Osteoblast (primary cell): ENCODE results near the gene AATK. TPM values are rescaled to one million over a fixed set of nuclear protein-coding genes. Genes with fewer than 3 reads are reported as not detected.

Experiments used
- DNase-seq: peaks from one replicate; pipeline ENCODE4 v3.0.0; 2011; ENCODE audit warnings: low spot score, mixed read lengths; ENCODE audit not compliant: insufficient read length; ENCODE audit errors: missing footprints
- H2AFZ ChIP-seq: 2 replicates; pipeline ENCODE4 v1.6.0; 2011; ENCODE audit warnings: mild to moderate bottlenecking, low read length
- H3K27ac ChIP-seq: 2 replicates; pipeline ENCODE4 v1.5.1; 2011; ENCODE audit warnings: mild to moderate bottlenecking, low read depth, low read length, moderate library complexity
- H3K27me3 ChIP-seq: 2 replicates; pipeline ENCODE4 v1.6.0; 2012; ENCODE audit warnings: mild to moderate bottlenecking, control low read depth, inconsistent platforms, low read length, moderate library complexity; ENCODE audit not compliant: insufficient read depth
- H3K36me3 ChIP-seq: 2 replicates; pipeline ENCODE4 v1.5.1; 2011; ENCODE audit warnings: mild to moderate bottlenecking, low read length, control low read depth, moderate library complexity; ENCODE audit not compliant: insufficient read depth
- H3K4me1 ChIP-seq: 2 replicates; pipeline ENCODE4 v1.5.1; 2011; ENCODE audit warnings: mild to moderate bottlenecking, low read length, control low read depth, moderate library complexity; ENCODE audit not compliant: insufficient read depth
- H3K4me2 ChIP-seq: 2 replicates; pipeline ENCODE4 v1.6.0; 2011; ENCODE audit warnings: mild to moderate bottlenecking, low read length; ENCODE audit not compliant: insufficient read depth
- H3K4me3 ChIP-seq: fragments of 200-600 bp; sonication (generic); 3 replicates; pipeline ENCODE4 v1.5.1; 2012; ENCODE audit warnings: mild to moderate bottlenecking, low read length, inconsistent platforms; ENCODE audit not compliant: insufficient read depth
- H3K79me2 ChIP-seq: 2 replicates; pipeline ENCODE4 v1.6.0; 2012; ENCODE audit warnings: mild to moderate bottlenecking, low read length, control low read depth, inconsistent platforms; ENCODE audit not compliant: insufficient read depth
- H3K9me3 ChIP-seq: 2 replicates; pipeline ENCODE4 v1.5.1; 2011; ENCODE audit warnings: low read depth, low read length, control low read depth
- H4K20me1 ChIP-seq: 2 replicates; pipeline ENCODE4 v1.6.0; 2012; ENCODE audit warnings: mild to moderate bottlenecking, low read length, control low read depth; ENCODE audit not compliant: insufficient read depth
- total RNA-seq: library from RNA; depleted of rRNA; stranded (reverse); fragments of >200 nt; gene quantifications from 2 replicates; pipeline ENCODE4 v1.2.3, GENCODE V29; 2012
- TF ChIP-seq, protein P1 (sequence below): IDR thresholded peaks from 2 replicates; pipeline ENCODE4 v1.5.1; 2011; ENCODE audit warnings: mild to moderate bottlenecking, low read depth, low read length, moderate library complexity; ENCODE audit errors: extremely low read depth

The AATK gene
- total RNA-seq, 1 donor = under 0.01 TPM

DNA sequence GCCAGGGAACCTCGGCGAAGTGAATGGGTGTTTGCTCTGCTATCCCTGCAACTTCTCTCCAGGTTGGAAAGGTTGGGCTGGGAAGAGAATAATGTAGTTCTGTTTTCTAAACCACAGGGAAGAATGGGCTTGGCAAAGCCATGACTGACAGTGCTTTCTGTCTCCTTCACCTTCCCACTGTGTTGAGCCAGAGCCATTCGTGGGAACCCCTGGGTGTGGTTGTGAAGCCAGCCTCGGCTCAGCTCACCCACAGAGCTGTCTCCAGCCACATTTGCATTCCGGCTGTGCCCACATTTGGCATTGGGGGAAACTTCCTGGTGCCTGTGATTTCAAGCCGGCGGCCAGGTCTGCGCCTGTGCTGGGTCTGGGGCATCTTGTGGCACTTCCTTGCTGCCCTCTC is 91.1 kb downstream of the AATK start:
- TF ChIP-seq, protein P1, sequence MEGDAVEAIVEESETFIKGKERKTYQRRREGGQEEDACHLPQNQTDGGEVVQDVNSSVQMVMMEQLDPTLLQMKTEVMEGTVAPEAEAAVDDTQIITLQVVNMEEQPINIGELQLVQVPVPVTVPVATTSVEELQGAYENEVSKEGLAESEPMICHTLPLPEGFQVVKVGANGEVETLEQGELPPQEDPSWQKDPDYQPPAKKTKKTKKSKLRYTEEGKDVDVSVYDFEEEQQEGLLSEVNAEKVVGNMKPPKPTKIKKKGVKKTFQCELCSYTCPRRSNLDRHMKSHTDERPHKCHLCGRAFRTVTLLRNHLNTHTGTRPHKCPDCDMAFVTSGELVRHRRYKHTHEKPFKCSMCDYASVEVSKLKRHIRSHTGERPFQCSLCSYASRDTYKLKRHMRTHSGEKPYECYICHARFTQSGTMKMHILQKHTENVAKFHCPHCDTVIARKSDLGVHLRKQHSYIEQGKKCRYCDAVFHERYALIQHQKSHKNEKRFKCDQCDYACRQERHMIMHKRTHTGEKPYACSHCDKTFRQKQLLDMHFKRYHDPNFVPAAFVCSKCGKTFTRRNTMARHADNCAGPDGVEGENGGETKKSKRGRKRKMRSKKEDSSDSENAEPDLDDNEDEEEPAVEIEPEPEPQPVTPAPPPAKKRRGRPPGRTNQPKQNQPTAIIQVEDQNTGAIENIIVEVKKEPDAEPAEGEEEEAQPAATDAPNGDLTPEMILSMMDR = no peak
- Histone ChIP-seq H3K4me3 (no peak overlapping the region), H4K20me1 (peaks cover 18% of the 10 kb centered on the region), H3K79me2 (peaks cover 2% of the 10 kb centered on the region), H2AFZ (no peak overlapping the region), H3K27ac (no peak overlapping the region), H3K36me3 (peaks cover 3% of the 10 kb centered on the region), H3K4me2 (no peak overlapping the region), H3K9me3 (no peaks in the 10 kb centered on the region), H3K4me1 (no peaks in the 10 kb centered on the region), H3K27me3 (no peaks in the 10 kb centered on the region)
- DNase-seq = peak; percentile 92

DNA sequence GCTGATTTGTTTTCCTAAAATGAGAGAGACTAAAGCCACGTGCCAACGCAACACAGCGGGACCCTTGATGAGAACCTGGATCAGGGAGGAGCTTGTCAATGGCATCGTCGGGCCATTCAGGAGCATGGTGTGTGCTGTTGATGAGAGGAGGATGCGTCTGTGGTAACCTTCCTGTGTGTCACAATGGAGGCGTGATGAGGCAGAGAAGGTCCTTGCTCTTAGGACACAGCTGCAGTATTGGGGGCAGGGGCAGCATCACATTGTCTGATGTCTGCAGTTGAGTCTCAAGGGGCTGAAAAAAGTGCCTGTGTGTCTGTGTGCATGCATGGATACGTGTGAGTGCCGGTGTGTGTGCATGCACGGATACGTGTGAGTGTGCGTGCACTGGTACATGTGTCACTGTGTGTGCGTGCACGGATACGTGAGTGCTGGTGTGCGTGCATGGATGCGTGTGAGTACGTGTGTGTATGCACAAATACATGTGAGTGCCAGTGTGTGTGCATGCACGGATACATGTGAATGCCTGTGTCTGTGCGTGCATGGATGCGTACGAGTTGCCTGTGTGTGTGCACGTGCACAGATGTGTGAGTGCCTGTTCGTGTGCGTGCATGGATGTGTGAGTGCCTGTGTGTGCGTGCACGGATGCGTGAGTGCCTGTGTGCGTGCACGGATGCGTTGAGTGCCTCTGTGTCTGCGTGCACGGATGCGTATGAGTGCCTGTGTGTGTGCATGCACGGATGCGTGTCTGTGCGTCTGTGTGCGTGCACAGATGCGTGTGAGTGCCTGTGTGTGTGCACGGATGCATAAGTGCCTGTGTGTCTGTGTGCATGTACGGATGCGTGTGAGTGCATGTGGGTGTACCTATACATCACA is 91.8 kb downstream of the AATK start:
- Histone ChIP-seq H4K20me1 (peaks cover 18% of the 10 kb centered on the region), H3K36me3 (peaks cover 3% of the 10 kb centered on the region), H3K27me3 (no peaks in the 10 kb centered on the region), H2AFZ (no peak overlapping the region), H3K27ac (no peak overlapping the region), H3K9me3 (no peaks in the 10 kb centered on the region), H3K4me2 (no peak overlapping the region), H3K4me1 (no peaks in the 10 kb centered on the region), H3K79me2 (peaks cover 2% of the 10 kb centered on the region), H3K4me3 (no peak overlapping the region)
- no peak for DNase-seq
- TF ChIP-seq, protein P1 = no peak

DNA sequence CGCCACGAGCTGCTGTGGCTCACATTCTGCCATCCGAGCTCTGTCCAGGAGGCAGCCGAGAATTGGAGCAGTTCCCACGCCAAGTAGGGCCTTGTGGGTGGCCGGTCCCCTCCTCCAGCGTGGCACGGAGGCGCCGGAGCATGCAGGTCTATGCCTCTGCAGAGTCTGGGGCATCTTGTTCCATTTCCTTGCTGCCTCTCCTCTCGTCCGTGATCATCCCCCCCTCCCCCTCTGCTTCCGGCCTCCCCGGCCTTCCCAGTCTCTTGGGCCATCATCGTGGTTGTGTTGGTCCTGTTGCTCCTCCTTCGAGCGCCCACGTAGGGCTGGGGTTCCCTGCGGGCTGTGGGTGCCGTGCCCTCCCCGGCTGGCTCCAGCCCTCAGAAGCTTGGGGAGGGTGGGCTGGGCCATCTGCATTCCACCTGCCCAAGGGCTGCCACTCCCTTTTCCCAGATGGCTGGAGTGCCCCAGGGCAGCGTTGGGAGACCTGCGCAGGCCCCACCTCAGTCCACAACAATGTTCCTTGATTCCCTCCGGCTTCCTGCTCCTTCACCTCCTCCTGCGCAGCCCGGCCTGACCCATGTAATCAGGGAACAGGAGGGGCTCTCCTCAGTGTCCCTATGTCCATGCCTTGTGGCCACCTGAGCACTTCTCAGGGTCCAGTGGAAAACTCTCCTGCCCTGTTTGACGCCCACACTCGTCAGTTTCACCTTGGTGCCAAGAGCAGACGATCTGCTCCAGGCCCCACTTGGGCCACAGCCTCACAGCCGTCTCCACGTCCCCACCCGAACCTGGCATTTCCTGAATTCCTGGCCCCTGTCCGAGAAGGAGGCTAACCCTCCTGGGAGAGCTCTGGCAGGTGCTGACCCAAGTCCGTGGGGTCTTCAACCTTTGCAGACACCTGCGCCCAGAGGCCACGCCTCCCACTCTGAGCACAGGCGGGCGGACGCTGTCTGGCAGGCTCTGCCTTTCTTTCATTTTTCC is 94.0 kb downstream of the AATK start:
- TF ChIP-seq, protein P1 = no peak
- H2AFZ ChIP-seq = no peak overlapping the region
- H3K27ac ChIP-seq = no peak overlapping the region
- peaks cover 2% of the 10 kb centered on the region for H3K79me2 ChIP-seq
- peaks cover 3% of the 10 kb centered on the region for H3K36me3 ChIP-seq
- DNase-seq = no peak
- H3K4me2 ChIP-seq = no peak overlapping the region
- H3K4me1 ChIP-seq = no peaks in the 10 kb centered on the region
- peaks cover 15% of the 10 kb centered on the region for H4K20me1 ChIP-seq
- H3K27me3 ChIP-seq = no peaks in the 10 kb centered on the region
- no peak overlapping the region for H3K4me3 ChIP-seq
- H3K9me3 ChIP-seq = no peaks in the 10 kb centered on the region
